GM19239 (cell line): ENCODE data around the gene CHPF2.

Experiments
- DNase-seq: peaks from one replicate; pipeline ENCODE4 v3.0.0; 2011; ENCODE audit warnings: low spot score; ENCODE audit not compliant: insufficient read length
- FAIRE-seq: peaks from 2 replicates; lab custom pipeline; 2011; peaks lifted over from hg19 to GRCh38; lab: Jason Lieb, UNC

CHPF2 gene

GRCh38 chr7:151278949-151279348, 46.7 kb downstream of the CHPF2 start:
- DNase-seq: no peak
- FAIRE-seq: no peak

- no peak for FAIRE-seq
- DNase-seq: no peak
Measured at GRCh38 chr7:151279868-151280267, 47.6 kb downstream of the CHPF2 start.

- no peak for DNase-seq
- FAIRE-seq: no peak
Measured at GRCh38 chr7:151280388-151281019, 48.2 kb downstream of the CHPF2 start.

GRCh38 chr7:151281686-151282085, 49.4 kb downstream of the CHPF2 start:
- no peak for FAIRE-seq

GRCh38 chr7:151282111-151282510, 49.8 kb downstream of the CHPF2 start:
- FAIRE-seq (no peak), DNase-seq (no peak)

More at GRCh38 chr7:151281686-151282085, 49.4 kb downstream of the CHPF2 start:
- no peak for DNase-seq

DNA sequence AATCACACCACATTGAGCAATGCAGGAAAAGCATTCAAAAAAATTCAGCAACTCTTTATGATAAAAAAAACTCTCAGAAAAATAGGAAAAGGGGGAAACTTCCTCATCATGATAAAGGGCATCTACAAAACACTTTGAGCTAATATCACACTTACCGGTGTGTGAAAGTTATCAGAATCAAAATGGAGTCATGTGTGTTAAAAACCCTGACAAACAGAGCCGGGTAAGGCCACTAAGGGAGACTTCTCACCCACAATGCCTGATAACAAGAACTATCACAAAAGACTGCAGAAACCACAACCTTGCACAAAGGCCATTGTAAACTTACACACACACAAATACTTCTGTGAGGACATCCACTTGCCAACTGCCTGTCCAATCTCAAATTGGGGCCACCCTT, 51.0 kb downstream of the CHPF2 start:
- DNase-seq (no peak), FAIRE-seq (no peak)

DNA sequence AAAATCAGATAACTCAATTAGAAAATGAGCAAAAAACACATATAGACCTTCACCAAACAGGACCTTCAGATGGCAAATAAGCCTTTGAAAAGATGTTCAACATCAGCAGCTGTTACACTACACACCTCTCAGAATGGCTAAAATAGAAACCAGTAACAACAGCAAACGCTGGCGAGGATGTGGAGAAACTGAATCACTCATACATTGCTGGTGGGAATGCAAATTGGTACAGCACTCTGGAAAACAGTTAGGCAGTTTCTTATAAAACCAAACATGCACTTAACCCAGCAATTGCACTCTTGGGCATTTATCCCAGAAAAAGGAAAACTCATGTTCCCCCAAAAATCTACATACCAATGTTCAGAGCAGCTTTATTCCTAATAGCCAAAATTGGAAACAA, 53.9 kb downstream of the CHPF2 start:
- no peak for FAIRE-seq
- no peak for DNase-seq
